ENCODE measurements around the gene YARS1. TPM values are rescaled to one million over a fixed set of nuclear protein-coding genes. Genes with fewer than 3 reads are reported as not detected.
A peak's percentile ranks its signal among the peaks of the same experiment; 100 is the strongest.

Gene YARS1
- total RNA-seq, 1 experiment from 2014 or later: 262 TPM

- DNase-seq (ENCODE audit: low spot score): no peak
- peaks cover 30% of the 10 kb centered on the region for H3K36me3 ChIP-seq (ENCODE audit: insufficient read depth, low read length, poor library complexity, severe bottlenecking)
- H3K4me1 ChIP-seq (ENCODE audit: insufficient read depth, low read length, poor library complexity, severe bottlenecking): no peaks in the 10 kb centered on the region
- H3K4me3 ChIP-seq (ENCODE audit: low read depth, low read length, poor library complexity, severe bottlenecking): no peak overlapping the region
- BruUV-seq (replicated peaks): no TSS peak
- H3K9me3 ChIP-seq (ENCODE audit: low read depth, low read length, poor library complexity, severe bottlenecking): no peaks in the 10 kb centered on the region
- no peak overlapping the region for H3K27ac ChIP-seq (ENCODE audit: low read depth, low read length, poor library complexity, severe bottlenecking)
- CTCF ChIA-PET: no interaction called here
- POLR2A ChIA-PET (ENCODE audit: low non-redundant PET): no interaction called here
- intact Hi-C loops (cut with micrococcal nuclease; ENCODE audit: unreplicated experiment): no loop called here
- TF ChIP-seq CTCF (conservative IDR thresholded peaks at IDR 0.05; ENCODE audit: low read depth, low read length) (no peak), EZH2 (IDR thresholded peaks at IDR 0.05; ENCODE audit: borderline replicate concordance, low read depth, low read length, poor library complexity, severe bottlenecking) (no peak)
- no peaks in the 10 kb centered on the region for H3K27me3 ChIP-seq (replicated peaks; ENCODE audit: insufficient read depth, low read depth, low read length, poor library complexity)
These were observed 41.0 kb upstream of the YARS1 start for GRCh38 chr1:32858136-32858535.

- H3K36me3 ChIP-seq (ENCODE audit: insufficient read depth, low read length, poor library complexity, severe bottlenecking): peaks cover 30% of the 10 kb centered on the region
- H3K27ac ChIP-seq (ENCODE audit: low read depth, low read length, poor library complexity, severe bottlenecking): no peak overlapping the region
- TSS peak; percentile 11 for BruUV-seq (replicated peaks)
- POLR2A ChIA-PET (ENCODE audit: low non-redundant PET): no interaction called here
- DNase-seq (ENCODE audit: low spot score): no peak
- no peak for TF ChIP-seq CTCF (conservative IDR thresholded peaks at IDR 0.05; ENCODE audit: low read depth, low read length)
- TF ChIP-seq EZH2 (IDR thresholded peaks at IDR 0.05; ENCODE audit: borderline replicate concordance, low read depth, low read length, poor library complexity, severe bottlenecking): no peak
- H3K4me3 ChIP-seq (ENCODE audit: low read depth, low read length, poor library complexity, severe bottlenecking): no peak overlapping the region
- H3K27me3 ChIP-seq (replicated peaks; ENCODE audit: insufficient read depth, low read depth, low read length, poor library complexity): no peaks in the 10 kb centered on the region
- intact Hi-C loops (cut with micrococcal nuclease; ENCODE audit: unreplicated experiment): no loop called here
- H3K9me3 ChIP-seq (ENCODE audit: low read depth, low read length, poor library complexity, severe bottlenecking): no peaks in the 10 kb centered on the region
- H3K4me1 ChIP-seq (ENCODE audit: insufficient read depth, low read length, poor library complexity, severe bottlenecking): no peaks in the 10 kb centered on the region
- CTCF ChIA-PET: no interaction called here
These were observed 38.9 kb upstream of the YARS1 start for GRCh38 chr1:32855861-32856617.

- no peaks in the 10 kb centered on the region for H3K9me3 ChIP-seq (ENCODE audit: low read depth, low read length, poor library complexity, severe bottlenecking)
- intact Hi-C loops (cut with micrococcal nuclease; ENCODE audit: unreplicated experiment): no loop called here
- peaks cover 22% of the 10 kb centered on the region for H3K36me3 ChIP-seq (ENCODE audit: insufficient read depth, low read length, poor library complexity, severe bottlenecking)
- no peak for DNase-seq (ENCODE audit: low spot score)
- H3K27me3 ChIP-seq (replicated peaks; ENCODE audit: insufficient read depth, low read depth, low read length, poor library complexity): no peaks in the 10 kb centered on the region
- ChIA-PET POLR2A (ENCODE audit: low non-redundant PET) (no interaction called here), CTCF (no interaction called here)
- BruUV-seq (replicated peaks): no TSS peak
- no peak for TF ChIP-seq CTCF (conservative IDR thresholded peaks at IDR 0.05; ENCODE audit: low read depth, low read length)
- no peak for TF ChIP-seq EZH2 (IDR thresholded peaks at IDR 0.05; ENCODE audit: borderline replicate concordance, low read depth, low read length, poor library complexity, severe bottlenecking)
- H3K27ac ChIP-seq (ENCODE audit: low read depth, low read length, poor library complexity, severe bottlenecking): no peak overlapping the region
- no peak overlapping the region for H3K4me3 ChIP-seq (ENCODE audit: low read depth, low read length, poor library complexity, severe bottlenecking)
- no peaks in the 10 kb centered on the region for H3K4me1 ChIP-seq (ENCODE audit: insufficient read depth, low read length, poor library complexity, severe bottlenecking)
These were observed 31.4 kb upstream of the YARS1 start for GRCh38 chr1:32848354-32849063.

Measured in A673 (cell line).